NB4 (cell line): ENCODE measurements around the gene MRPL45.
"Not testable (repeated sequence)": the region's sequence is repeated elsewhere in the genome, so short reads cannot be mapped to it uniquely, and the experiment has no call there.

Source experiments
- MYC ChIP-seq: IDR thresholded peaks from 2 replicates; pipeline ENCODE4 v1.6.1; 2011; ENCODE audit warnings: low read depth, low read length
- TF ChIP-seq, protein P1 (sequence below): IDR thresholded peaks from one replicate; pipeline ENCODE4 v1.5.1; 2012; ENCODE audit warnings: low read depth, low read length

DNA sequence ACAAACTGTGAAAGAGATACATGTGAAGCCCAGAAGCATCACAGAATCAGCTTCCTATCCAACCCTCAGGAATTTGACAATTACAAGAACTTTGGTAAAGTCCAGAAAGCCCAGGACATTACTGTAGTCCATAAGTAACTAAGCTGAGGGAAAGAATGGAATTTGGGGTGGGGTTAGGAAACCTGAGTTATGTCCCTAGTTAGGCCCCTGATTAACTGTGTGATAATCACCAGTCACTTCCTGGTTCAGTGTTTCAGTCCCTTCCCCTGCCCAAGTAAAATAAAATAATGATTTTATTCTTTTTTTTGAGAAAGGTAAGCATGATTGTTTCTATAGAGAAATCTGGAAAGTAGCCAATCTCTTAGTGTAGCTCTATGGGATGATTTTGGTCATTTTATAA, 11.0 kb upstream of the MRPL45 start:
- TF ChIP-seq, protein P1, sequence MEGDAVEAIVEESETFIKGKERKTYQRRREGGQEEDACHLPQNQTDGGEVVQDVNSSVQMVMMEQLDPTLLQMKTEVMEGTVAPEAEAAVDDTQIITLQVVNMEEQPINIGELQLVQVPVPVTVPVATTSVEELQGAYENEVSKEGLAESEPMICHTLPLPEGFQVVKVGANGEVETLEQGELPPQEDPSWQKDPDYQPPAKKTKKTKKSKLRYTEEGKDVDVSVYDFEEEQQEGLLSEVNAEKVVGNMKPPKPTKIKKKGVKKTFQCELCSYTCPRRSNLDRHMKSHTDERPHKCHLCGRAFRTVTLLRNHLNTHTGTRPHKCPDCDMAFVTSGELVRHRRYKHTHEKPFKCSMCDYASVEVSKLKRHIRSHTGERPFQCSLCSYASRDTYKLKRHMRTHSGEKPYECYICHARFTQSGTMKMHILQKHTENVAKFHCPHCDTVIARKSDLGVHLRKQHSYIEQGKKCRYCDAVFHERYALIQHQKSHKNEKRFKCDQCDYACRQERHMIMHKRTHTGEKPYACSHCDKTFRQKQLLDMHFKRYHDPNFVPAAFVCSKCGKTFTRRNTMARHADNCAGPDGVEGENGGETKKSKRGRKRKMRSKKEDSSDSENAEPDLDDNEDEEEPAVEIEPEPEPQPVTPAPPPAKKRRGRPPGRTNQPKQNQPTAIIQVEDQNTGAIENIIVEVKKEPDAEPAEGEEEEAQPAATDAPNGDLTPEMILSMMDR = not testable (repeated sequence)
- not testable (repeated sequence) for TF ChIP-seq MYC
